ENCODE results near the gene PFKFB4. TPM values are rescaled to one million over a fixed set of nuclear protein-coding genes. Genes with fewer than 3 reads are reported as not detected.

Gene PFKFB4
- total RNA-seq (3.2 and 3.3 TPM in 2 replicates), polyA plus RNA-seq (1.3 and 1.7 TPM in 2 replicates), polyA minus RNA-seq (1.5 and 2.9 TPM in 2 replicates)
- total RNA-seq (2013) = 1.2 TPM

DNA sequence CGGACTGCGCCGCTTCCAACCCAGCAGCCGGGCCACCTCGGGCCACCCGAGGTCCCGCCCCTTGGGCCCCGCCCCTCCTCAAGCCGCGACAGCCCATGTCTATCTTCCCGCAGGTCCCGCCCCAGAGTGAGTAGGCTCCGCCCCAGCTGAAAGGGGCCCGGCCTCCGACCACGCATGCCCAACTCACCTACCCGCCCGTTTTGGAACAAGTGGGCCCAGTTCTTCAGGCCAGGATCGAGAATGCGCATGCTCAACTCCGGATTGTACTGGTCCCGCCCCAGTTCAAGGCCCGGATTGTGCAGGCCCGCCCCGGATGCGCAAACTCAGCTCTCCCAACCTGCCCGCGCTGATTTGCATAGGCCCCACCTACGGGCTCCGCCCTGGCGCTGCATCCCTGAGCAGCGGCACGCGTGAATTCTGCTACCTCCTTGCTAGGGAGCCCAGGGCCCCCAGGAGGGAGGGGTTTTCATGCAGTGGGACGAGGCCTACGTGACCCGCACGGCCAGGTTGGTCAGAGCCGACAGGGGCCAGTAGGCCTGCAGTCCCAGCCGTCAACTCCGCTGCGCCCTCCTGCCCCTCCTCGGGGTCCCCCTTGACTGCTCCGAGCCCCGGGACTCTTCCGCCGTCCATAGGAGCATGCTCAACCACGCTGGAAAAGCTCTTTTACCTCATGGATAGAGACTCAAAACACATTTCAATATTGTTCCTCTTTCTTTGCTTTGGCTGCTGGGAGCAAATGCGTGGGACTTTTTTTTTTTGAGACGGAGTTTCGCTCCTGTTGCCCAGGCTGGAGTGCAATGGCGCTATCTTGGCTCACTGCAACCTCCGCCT lies at the start of gene PFKFB4:
Gene PFKFB4, minus strand, starts transcription at position 8 of the 831 bp plus-strand sequence. CDS start 26 bp downstream, outside the sequence.
- DNase-seq (peak; percentile 100), ATAC-seq (ENCODE audit: low read depth) (peak; percentile 89)
- peaks cover 0 to 3% (median 0%) of the 10 kb centered on the region in 3 donors for H3K9me3 ChIP-seq (ENCODE audit: control extremely low read depth in 1 of 3, control insufficient read depth in 2 of 3, insufficient read depth in 1 of 3, low read length in 2 of 3)
- intact Hi-C loops (cut with micrococcal nuclease) = loop anchor here (1.0 to 5.0 kb wide), 12 partner anchors 50 to 914 kb away; partner anchors contain the start of genes CCDC51, CDC25A, DAG1 and IP6K2
- CTCF ChIA-PET = interaction anchor here (0.7 to 12.9 kb wide), 9 partner anchors 8 to 648 kb away, joined by 3 to 190 read pairs (median 5); partner anchors contain the start of genes CCDC51 and TMA7
- H3K79me2 ChIP-seq (ENCODE audit: control insufficient read depth, insufficient read depth, low read length) = no peaks in the 10 kb centered on the region
- H3K27ac ChIP-seq (ENCODE audit: low read length in 2 of 2) = peak within 1 kb of the TSS; percentile 41 to 65
- H3K4me1 ChIP-seq (ENCODE audit: control insufficient read depth in 2 of 2, insufficient read depth in 2 of 2, low read length in 2 of 2) = peaks cover 16 to 40% of the 10 kb centered on the region in 2 donors
- Mint-ChIP-seq H3K27ac (peak within 1 kb of the TSS; percentile 80), H3K4me3 (peak within 1 kb of the TSS; percentile 87), H3K9me3 (ENCODE audit: insufficient read depth) (no peaks in the 10 kb centered on the region), H3K27me3 (no peaks in the 10 kb centered on the region), H3K4me1 (peaks cover 33% of the 10 kb centered on the region)
- WGBS (ENCODE audit: insufficient coverage) = under 1% methylated on average over 53 of the region's 53 CpGs
- peak within 1 kb of the TSS; percentile 83 for H3K4me2 ChIP-seq (replicated peaks; ENCODE audit: low read depth, low read length, poor library complexity, severe bottlenecking)
- peak within 1 kb of the TSS; percentile 53 to 73 (median 63) for H3K4me3 ChIP-seq (ENCODE audit: control extremely low read depth in 1 of 5, extremely low read depth in 1 of 5, insufficient read depth in 1 of 5, low read depth in 2 of 5, low read length in 4 of 5)
- POLR2A ChIA-PET = interaction anchor here (0.6 to 1.2 kb wide), 6 partner anchors 91 to 750 kb away, joined by 3 to 4 read pairs (median 3); partner anchors contain the start of gene NME6
- no peaks in the 10 kb centered on the region for H4K20me1 ChIP-seq (ENCODE audit: control insufficient read depth, insufficient read depth, low read length, poor library complexity, severe bottlenecking)
- H3K27me3 ChIP-seq (replicated peaks in 1 of 4; ENCODE audit: control extremely low read depth in 1 of 4, control insufficient read depth in 3 of 4, insufficient read depth in 4 of 4, low read length in 3 of 4) = no peaks in the 10 kb centered on the region
- H3K9ac ChIP-seq (ENCODE audit: low read length) = peak within 1 kb of the TSS; percentile 62
- H3K36me3 ChIP-seq (replicated peaks in 1 of 2; ENCODE audit: control extremely low read depth in 1 of 2, control insufficient read depth in 1 of 2, extremely low read depth in 1 of 2, insufficient read depth in 2 of 2, low read length in 1 of 2) = no peaks in the 10 kb centered on the region
- H2AFZ ChIP-seq (ENCODE audit: insufficient read depth, low read depth, low read length, poor library complexity, severe bottlenecking) = peak within 1 kb of the TSS; percentile 89
- TF ChIP-seq, protein P1, sequence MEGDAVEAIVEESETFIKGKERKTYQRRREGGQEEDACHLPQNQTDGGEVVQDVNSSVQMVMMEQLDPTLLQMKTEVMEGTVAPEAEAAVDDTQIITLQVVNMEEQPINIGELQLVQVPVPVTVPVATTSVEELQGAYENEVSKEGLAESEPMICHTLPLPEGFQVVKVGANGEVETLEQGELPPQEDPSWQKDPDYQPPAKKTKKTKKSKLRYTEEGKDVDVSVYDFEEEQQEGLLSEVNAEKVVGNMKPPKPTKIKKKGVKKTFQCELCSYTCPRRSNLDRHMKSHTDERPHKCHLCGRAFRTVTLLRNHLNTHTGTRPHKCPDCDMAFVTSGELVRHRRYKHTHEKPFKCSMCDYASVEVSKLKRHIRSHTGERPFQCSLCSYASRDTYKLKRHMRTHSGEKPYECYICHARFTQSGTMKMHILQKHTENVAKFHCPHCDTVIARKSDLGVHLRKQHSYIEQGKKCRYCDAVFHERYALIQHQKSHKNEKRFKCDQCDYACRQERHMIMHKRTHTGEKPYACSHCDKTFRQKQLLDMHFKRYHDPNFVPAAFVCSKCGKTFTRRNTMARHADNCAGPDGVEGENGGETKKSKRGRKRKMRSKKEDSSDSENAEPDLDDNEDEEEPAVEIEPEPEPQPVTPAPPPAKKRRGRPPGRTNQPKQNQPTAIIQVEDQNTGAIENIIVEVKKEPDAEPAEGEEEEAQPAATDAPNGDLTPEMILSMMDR (IDR thresholded peaks at IDR 0.05) = no peak
- no peak for TF ChIP-seq EZH2 (IDR thresholded peaks at IDR 0.05; ENCODE audit: borderline replicate concordance, insufficient read depth, low read depth, low read length, poor library complexity, severe bottlenecking)

DNA sequence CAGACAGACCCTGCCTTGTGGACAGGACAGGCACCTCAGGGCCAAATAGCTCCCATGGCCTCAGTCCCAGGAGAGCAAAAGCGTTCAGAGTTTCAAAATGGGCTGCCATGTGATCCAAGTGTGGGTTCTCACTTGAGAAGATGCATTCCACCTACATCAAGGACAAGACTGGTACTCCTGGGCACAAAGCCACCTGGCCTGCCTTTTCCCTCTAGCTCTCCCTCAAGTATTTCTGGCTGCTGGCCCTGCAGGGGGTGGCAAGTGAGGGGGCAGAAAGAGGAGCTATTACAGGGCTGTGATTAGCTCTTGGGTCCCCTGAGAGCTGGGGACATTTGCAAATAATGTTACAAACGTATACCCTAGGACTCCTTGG lies 45.0 kb upstream of the PFKFB4 start:
- Histone ChIP-seq H3K4me3 (ENCODE audit: control extremely low read depth in 1 of 5, extremely low read depth in 1 of 5, insufficient read depth in 1 of 5, low read depth in 2 of 5, low read length in 4 of 5) (no peak overlapping the region), H3K9ac (ENCODE audit: low read length) (no peak overlapping the region), H3K79me2 (ENCODE audit: control insufficient read depth, insufficient read depth, low read length) (no peaks in the 10 kb centered on the region), H3K4me1 (ENCODE audit: control insufficient read depth in 2 of 2, insufficient read depth in 2 of 2, low read length in 2 of 2) (no peaks in the 10 kb centered on the region), H3K27me3 (replicated peaks in 1 of 4; ENCODE audit: control extremely low read depth in 1 of 4, control insufficient read depth in 3 of 4, insufficient read depth in 4 of 4, low read length in 3 of 4) (no peaks in the 10 kb centered on the region), H3K4me2 (replicated peaks; ENCODE audit: low read depth, low read length, poor library complexity, severe bottlenecking) (no peak overlapping the region), H2AFZ (ENCODE audit: insufficient read depth, low read depth, low read length, poor library complexity, severe bottlenecking) (no peak overlapping the region), H3K36me3 (replicated peaks in 1 of 2; ENCODE audit: control extremely low read depth in 1 of 2, control insufficient read depth in 1 of 2, extremely low read depth in 1 of 2, insufficient read depth in 2 of 2, low read length in 1 of 2) (peaks cover 0 to 80% of the 10 kb centered on the region in 2 experiments), H4K20me1 (ENCODE audit: control insufficient read depth, insufficient read depth, low read length, poor library complexity, severe bottlenecking) (no peaks in the 10 kb centered on the region), H3K9me3 (ENCODE audit: control extremely low read depth in 1 of 3, control insufficient read depth in 2 of 3, insufficient read depth in 1 of 3, low read length in 2 of 3) (no peaks in the 10 kb centered on the region), H3K27ac (ENCODE audit: low read length in 2 of 2) (no peak overlapping the region)
- CTCF ChIA-PET = interaction anchor here (0.6 to 1.5 kb wide), 2 partner anchors 61 to 201 kb away, joined by 3 to 4 read pairs; no protein-coding TSS in a partner anchor
- POLR2A ChIA-PET = no interaction called here
- Mint-ChIP-seq H3K27ac (no peak overlapping the region), H3K9me3 (ENCODE audit: insufficient read depth) (no peaks in the 10 kb centered on the region), H3K4me3 (no peak overlapping the region), H3K4me1 (no peaks in the 10 kb centered on the region), H3K27me3 (no peaks in the 10 kb centered on the region)
- intact Hi-C loops (cut with micrococcal nuclease) = no loop called here
- TF ChIP-seq EZH2 (IDR thresholded peaks at IDR 0.05; ENCODE audit: borderline replicate concordance, insufficient read depth, low read depth, low read length, poor library complexity, severe bottlenecking) = no peak
- TF ChIP-seq, protein P1 (IDR thresholded peaks at IDR 0.05) = no peak
- DNase-seq = no peak
- 60% methylated on average over 2 of the region's 2 CpGs for WGBS (ENCODE audit: insufficient coverage)
- no peak for ATAC-seq (ENCODE audit: low read depth)

Measured in B cell (primary cell).